Posterior cingulate gyrus (tissue), 11 donors: ENCODE measurements around the gene IL31.
A peak's percentile ranks its signal among the peaks of the same experiment; 100 is the strongest.

ENCODE experiments used
- DNase-seq, 10 donors: peaks; one replicate each; pipeline versions ENCODE4 v3.0.0 to v3.0.0-alpha.2; 2020 to 2021; ENCODE audit warnings: mixed read lengths in 3 of 10
- intact Hi-C: fragments of 100-400 bp; cut with DNase I; formaldehyde crosslinking; loops from one replicate; pipeline ENCODE4 v1.15.1; 2023

The IL31 gene

DNA sequence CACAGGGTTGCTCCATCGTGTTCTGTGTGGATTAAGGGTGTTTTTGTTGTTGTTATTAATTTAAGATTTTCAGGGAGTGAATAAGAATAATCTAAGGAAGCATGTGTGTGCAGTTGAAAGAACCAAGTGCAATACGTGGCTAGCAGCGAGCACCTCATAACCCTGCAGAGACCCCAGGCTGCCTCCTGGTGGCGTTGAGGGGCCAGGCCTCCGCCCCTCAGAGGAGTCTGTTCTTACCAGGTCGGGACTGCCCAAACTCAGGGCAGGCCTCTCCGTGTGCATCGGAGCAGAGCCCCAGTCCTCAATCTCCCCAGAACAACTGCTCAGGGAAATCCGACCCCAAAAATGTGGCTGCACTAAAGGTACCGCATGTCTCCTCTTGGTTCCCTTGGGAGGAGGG lies 36.8 kb downstream of the IL31 start:
- intact Hi-C loops, result loop anchor here (10.0 kb wide), 2 partner anchors 58 to 218 kb away; no protein-coding TSS in a partner anchor
- peak in 1 of 10 donors; percentile 42 for DNase-seq

DNA sequence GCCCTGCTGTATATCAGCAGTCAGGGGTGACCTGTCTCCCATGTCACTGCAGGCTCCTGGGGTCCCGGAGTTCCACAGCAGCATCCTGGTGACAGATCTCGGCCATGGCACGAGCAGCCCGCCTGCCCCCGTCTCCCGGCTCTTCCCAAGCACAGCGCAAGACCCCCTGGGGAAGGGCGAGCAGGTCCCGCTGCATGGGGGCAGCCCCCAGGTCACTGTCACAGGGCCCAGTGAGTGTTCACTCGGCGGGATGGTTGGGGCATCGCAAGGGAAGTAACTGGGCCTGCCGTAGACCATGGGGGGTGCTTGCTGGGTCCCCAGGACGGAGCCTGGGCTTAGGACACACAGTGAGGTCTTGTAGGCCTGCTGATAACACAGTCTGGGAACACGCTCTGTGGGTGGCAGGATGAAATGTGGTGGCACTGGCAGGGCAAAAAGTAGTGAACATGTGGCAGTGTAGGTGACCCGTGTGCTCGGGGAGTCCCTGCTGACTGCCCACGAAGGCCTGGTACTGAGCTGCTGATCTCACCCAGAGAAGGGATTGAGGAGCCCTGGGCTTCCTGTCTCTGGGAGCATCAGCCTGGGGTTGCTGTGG lies 38.5 kb downstream of the IL31 start:
- intact Hi-C loops, result loop anchor here (10.0 kb wide), 2 partner anchors 59 to 219 kb away; no protein-coding TSS in a partner anchor
- peak in 2 of 10 donors; percentile 44 to 54 for DNase-seq

DNA sequence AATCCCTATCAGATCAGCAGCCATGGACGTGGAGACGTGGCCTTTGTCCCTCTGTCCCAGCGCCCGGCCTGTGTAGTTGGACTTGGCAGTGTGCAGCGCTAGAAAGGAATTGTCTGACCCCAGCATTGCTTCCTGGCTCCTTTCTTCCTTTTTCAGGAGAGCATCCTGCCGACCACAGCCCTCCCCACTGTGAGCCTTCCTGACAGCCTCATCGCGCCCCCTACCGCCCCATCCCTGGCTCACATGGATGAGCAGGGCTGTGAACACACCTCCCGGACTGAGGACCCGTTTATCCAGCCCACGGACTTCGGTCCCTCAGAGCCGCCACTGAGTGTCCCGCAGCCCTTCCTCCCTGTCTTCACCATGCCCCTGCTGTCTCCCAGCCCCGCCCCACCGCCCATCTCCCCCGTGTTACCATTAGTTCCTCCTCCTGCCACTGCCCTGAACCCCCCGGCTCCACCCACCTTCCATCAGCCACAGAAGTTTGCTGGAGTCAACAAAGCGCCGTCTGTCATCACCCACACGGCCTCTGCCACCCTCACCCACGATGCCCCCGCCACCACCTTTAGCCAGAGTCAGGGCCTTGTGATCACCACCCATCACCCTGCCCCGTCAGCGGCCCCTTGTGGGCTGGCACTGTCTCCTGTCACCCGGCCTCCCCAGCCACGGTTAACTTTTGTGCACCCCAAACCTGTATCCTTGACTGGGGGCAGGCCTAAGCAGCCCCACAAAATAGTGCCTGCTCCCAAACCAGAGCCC lies 40.6 kb downstream of the IL31 start:
- peak in 2 of 10 donors; percentile 66 to 84 for DNase-seq
- intact Hi-C loops, result loop anchor here (10.0 kb wide), 2 partner anchors 61 to 221 kb away; no protein-coding TSS in a partner anchor

DNA sequence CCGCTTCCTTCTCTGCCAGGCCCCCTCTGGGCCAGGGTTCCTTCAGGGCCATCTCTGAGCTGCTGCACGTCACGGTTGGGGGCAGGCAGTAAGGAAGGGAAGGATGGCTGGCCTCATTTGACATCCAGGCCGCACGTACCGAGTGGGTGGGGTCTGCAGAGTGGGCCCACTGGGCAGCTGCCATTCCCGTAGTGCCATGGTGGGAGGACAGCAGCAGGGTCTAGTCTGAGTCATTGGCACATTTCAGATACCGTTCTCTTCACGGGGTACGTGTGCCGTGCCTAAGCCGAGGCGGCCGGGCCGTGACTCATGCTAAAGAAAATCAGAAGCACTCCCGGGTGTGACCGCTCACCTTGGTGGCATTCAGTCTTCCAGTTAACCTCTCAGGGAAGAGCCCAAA lies 43.9 kb downstream of the IL31 start:
- intact Hi-C loops, result loop anchor here (10.0 kb wide), 2 partner anchors 65 to 225 kb away; no protein-coding TSS in a partner anchor
- peak in 2 of 10 donors; percentile 64 to 71 for DNase-seq

DNA sequence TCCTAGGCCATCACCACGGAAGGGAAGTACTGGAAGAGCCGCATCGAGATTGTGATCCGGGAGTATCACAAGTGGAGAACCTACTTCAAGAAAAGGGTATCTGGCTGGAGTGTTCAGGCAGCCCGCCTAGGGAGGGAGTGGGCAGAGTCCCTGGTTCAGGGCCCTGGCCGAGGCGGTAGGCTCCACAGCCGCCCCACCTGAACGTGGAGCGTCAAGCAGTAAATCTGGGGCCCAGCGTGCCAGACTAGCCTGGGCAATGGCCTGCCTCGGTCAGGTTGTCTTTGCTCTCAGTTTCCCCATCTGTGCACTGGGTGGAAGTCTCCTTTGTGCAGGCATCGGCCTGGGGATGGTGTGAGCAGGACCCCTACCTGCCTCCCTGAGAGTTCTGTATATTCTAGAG lies 44.9 kb downstream of the IL31 start:
- DNase-seq, result peak in 2 of 10 donors; percentile 39 to 62
- intact Hi-C loops, result no loop called here

DNA sequence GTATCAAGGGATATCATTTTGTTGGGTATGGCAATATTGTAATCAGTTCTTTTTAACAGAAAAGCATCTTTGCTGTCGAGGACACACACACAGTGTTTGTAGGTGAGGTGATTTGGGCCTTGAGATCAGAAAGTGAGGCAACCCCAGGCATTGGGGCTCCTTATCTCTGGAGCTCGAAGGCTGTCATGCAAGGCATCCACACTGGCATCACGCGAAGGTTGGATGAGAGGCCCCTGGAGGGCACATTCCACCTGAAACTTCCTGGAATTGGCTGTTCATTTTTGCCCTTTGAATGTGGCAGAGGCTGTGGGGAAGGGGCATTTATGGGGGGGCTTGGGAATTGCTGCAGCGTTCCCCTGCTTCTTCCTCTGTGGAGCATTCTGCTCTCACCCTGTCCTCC lies 45.5 kb downstream of the IL31 start:
- intact Hi-C loops, result no loop called here
- peak in 1 of 10 donors; percentile 42 for DNase-seq

DNA sequence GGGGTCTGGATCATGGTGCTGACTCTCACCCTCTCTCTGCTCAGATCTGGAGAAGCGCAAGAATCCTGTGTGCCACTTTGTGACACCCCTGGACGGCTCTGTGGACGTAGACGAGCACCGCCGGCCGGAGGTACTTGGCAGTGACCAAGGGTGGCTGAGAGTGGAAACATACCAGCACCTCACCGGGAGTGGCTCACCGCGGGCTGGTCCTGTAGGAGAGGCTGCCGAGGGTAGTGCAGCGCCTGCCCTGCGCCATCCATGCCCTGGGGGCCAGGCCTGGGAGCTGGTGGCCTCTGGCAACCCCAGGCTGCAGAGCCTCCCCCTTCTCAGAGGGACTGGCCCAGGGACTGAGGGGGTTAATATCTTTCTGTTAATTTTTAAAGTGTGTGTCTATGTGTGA lies 46.2 kb downstream of the IL31 start:
- intact Hi-C loops, result no loop called here
- peak in 2 of 10 donors; percentile 37 to 73 for DNase-seq

DNA sequence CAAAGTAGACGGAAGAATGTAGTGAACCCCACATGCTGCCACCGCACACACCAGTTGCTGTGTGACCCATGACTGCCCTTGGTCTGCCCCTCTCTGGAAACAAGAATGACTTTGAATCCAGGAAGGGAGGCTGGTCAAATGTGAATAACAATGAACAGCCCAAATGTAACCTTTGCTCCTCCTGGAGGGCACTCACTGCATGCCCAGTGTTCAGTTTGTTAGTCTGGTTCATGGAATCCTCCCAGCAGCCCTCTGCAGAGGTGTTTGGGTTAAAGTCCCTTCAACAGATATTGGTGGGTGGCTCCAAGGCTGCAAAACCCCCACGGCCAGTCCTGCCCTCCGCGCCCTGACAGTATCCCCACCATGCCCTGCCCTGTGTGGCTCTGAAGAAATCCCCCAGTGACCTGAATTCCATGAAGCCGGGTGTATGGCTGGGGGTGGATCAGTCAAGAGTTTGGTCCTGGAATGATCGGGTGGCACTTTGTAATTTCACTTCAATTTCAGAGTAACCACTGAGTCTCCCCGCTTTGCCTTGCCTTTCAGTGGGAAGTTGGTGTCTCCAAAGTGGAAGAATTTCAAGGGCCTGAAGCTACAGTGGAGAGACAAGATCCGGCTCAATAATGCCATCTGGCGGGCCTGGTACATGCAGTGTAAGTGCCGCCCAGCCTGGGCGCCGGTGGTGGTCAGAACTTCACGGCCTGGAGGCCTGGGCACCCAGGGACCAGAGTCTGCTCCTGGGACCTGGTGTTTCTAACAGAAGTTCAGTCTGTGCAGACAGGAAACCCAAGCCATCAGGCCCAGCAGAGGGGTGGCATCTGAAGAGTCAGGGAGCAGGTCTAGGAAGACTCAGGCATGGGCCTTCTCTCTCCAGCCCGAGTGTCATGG lies 47.1 kb downstream of the IL31 start:
- intact Hi-C loops, result no loop called here
- DNase-seq, result peak in 9 of 10 donors; percentile 27 to 91 (median 54)

DNA sequence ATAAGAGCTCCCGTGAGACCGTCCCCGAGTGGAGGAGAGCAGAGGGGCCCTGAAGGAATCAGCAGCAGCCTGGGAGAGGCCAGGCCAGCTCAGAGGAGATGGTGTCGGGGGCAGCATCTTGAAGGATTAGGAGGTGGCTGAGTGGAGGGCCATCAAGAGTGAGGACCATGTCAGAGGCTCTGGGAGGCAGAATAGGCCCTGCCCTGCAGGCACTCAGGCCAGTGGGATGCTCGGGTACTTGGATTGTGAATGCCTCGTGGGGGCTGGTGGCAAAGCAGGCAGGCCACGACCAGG lies 47.7 kb downstream of the IL31 start:
- intact Hi-C loops, result no loop called here
- peak in 3 of 10 donors; percentile 28 to 61 (median 35) for DNase-seq

DNA sequence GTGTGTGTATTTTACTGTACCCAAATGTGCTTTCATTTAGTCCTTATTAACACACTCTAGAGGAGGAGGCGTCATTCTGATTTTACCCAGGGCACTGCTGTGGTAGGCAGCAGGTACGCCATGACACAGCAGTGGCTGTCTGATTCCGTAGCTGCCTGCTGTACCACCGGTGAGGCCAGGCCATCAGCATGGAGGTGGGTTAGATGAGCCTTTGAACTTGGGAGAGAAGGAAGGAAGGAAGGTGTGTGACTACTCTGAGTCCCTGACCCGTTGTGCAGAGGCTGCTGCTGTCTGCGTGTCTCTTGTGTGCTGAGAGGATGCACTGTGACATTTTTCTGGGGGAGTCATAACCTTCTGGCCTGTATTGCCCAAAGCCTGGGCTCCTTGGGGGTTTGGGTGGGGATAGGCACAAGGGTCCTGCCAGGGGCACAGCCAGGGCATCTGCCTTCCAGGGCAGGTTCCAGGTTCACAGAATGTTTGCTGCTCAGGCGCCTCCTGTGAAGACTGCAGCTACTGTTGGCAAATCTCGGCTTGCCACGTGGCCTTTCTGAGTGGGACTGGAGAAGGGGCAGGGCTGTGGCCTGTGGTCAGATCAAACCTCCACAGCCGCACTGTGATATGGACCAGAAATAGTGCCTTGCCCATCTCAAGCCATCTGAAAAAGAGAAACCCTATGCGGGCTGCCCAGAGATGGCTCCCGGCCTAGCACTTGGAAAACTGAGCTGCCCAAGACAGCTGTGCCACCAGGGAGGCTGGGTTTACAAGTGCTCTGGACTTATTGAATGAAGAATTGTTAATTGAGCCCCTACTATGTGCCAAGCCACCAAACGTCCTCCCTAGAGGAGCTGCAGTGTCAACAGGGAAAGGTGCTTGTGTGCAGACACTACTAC lies 48.3 kb downstream of the IL31 start:
- peak in 3 of 10 donors; percentile 39 to 67 (median 39) for DNase-seq
- intact Hi-C loops, result no loop called here

DNA sequence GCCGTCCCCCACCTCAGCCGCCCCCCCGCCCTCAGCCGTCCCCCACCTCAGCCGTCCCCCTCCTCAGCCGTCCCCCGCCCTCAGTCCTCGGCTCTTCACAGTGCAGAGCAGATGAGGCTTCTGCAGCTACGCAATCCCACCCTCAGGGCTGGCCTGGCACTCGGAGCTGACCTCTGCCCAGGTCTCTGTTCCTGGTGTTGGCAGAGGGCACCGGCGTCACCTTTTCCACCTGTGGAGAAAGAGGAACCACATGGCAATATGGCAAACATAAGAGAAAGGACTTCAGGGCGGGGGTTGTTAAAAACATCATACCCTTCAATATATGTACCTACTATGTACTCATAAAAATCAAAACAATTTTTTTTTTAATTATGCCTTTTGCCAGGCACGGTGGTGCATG lies 49.7 kb downstream of the IL31 start:
- intact Hi-C loops, result loop anchor here (5.0 kb wide), 1 partner anchor 207 kb away; the partner anchor contains the start of gene CFAP251

DNA sequence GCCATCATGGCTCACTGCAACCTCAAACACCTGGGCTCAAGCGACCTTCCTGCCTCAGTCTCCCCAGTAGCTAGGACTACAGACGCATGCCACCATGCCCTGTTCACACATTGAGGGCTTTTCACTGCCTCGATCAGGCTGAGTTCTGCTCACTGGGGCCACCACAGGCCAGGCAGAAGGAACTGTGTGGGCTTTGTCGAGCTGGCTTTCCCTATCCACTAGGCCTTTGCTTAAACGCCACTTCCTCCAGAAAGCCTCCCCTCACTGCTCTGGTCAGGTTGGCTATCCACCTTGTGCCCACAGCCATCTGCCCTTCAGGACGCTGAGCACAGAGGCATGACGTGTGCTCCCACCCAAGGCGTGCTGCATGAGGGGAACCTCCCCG lies 50.3 kb downstream of the IL31 start:
- DNase-seq, result peak in 3 of 10 donors; percentile 26 to 57 (median 29)
- intact Hi-C loops, result loop anchor here (1.0 to 5.0 kb wide), 2 partner anchors 69 to 206 kb away; partner anchors contain the start of gene CFAP251

More for the DNA sequence above, 49.7 kb downstream of the IL31 start:
- peak in 3 of 10 donors; percentile 1 to 32 (median 22) for DNase-seq

DNA sequence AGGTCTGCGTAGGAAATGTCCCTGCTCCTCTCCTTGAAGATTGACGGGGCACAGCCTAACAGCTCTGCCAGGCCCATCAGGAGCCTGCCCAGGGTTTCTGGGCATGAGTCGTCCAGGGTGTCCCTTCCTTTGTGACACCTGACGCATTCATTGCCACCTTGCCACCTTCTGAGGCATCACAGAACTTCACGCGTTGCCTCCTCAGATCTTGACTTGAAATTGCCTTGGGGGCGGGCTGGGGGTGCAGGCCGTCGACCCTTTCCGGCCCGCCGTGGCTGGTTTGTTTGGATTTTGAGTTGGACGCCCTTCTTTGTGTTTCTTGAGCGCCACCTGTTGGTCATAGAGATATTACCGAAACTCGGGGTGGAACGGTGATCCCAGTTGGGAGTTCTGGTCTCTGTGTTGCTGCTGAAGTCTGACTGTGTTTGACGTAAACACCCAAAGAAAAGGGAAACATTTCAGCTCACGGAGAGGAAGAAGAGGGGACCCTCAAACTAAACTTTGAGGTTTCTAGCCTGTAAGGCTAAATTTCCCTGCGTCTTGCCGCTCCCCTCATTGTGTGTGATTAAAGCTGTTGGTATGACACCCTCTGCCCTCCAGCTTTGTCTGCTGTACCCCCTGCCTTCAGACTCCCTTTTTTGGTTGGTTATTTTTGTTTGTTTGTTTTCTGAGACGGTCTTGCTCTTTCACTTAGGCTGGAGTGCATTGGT lies 50.8 kb downstream of the IL31 start:
- DNase-seq, result peak in 8 of 10 donors; percentile 57 to 91 (median 77)
- intact Hi-C loops, result loop anchor here (1.0 to 5.0 kb wide), 2 partner anchors 69 to 206 kb away; partner anchors contain the start of gene CFAP251
